ENCODE results near the gene RDH11. TPM values are rescaled to one million over a fixed set of nuclear protein-coding genes. Genes with fewer than 3 reads are reported as not detected.

RDH11 gene
- total and polyA plus RNA-seq, 5 experiments from 2014 or later = 43.5 to 87.6 (median 74.7) TPM

GRCh38 chr14:67641480-67641879, 54.1 kb downstream of the RDH11 start:
- Mint-ChIP-seq H3K27me3 (no peaks in the 10 kb centered on the region), H3K4me1 (peaks cover 0 to 3% (median 0%) of the 10 kb centered on the region in 4 donors), H3K4me3 (no peak overlapping the region), H3K9me3 (no peaks in the 10 kb centered on the region), H3K27ac (no peak overlapping the region), H3K36me3 (peaks cover 0 to 13% (median 0%) of the 10 kb centered on the region in 3 donors)
- POLR2A ChIA-PET = no interaction called here
- no peak for DNase-seq
- no peak for ATAC-seq

GRCh38 chr14:67638642-67639041, 56.9 kb downstream of the RDH11 start:
- H3K27ac Mint-ChIP-seq = peak overlapping the region in 1 of 10 donors; percentile 62
- no peaks in the 10 kb centered on the region for H3K9me3 Mint-ChIP-seq
- H3K4me1 Mint-ChIP-seq = peaks cover 0 to 3% (median 0%) of the 10 kb centered on the region in 4 donors
- no peak overlapping the region for H3K4me3 Mint-ChIP-seq
- no peak for ATAC-seq
- no peaks in the 10 kb centered on the region for H3K36me3 Mint-ChIP-seq
- DNase-seq = no peak
- POLR2A ChIA-PET = no interaction called here
- no peaks in the 10 kb centered on the region for H3K27me3 Mint-ChIP-seq

DNA sequence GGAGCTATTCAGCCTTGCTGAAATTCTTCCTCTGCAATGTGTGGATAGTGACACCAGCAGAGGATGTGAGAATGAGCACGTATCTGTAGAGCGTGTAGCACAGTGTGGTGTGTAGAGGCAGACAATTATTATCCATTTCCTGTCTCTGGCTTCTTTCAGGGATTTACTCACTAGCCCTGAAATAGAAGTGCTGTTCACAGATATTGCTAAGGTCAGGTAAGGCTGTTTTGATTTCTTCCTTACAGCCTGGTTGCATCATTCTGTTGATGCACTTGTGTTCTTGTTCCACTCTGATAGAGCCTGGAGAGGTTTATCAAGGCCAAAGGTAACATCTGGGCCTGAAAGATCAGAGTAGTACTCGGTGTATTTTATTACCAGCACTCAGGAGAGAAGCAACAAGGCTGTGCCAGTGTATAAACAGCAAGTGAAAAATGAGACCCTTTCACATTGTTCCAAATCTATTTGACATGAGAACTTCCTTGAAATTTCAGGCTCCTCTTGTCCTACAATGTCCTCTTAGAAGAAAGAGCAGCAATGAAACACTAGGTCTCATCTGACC, 59.1 kb downstream of the RDH11 start:
- DNase-seq (no peak), ATAC-seq (no peak)
- Mint-ChIP-seq H3K4me1 (no peaks in the 10 kb centered on the region), H3K4me3 (no peak overlapping the region), H3K27ac (no peak overlapping the region), H3K27me3 (no peaks in the 10 kb centered on the region), H3K9me3 (no peaks in the 10 kb centered on the region), H3K36me3 (peaks cover 0 to 6% (median 1%) of the 10 kb centered on the region in 3 donors)
- POLR2A ChIA-PET = no interaction called here

DNA sequence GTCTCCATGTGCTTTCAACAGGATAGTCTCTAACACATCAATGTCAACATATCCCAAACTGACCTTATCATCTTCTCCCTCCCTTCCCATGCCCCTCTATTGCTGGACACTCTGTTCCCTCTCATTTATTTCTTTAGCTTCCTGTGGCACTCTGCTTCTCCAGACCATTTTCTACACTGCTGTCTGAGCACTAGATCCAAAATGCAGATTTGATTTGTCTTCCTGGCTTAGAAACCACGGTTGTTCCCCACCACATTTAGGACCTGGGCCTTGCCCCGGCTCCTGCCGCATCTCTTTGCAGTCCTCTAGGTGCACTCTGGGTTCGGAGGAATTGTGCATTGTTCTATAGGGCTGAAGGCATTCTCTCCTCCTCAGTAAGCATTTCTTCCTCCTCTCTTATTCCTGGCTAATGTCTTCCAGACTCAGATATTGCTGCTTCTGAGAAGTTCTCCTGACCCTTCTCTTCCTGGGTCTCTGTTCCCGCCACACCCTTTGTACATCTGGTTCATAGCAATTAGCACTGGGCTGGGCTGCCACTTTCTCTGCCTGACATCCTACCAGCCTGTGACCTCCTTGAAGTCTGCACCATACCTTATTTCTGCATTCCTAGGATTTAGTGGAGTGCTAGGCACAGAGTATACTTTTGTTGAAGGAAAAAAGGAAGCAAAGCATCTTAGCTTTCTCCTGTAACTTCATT, 62.0 kb downstream of the RDH11 start:
- H3K36me3 Mint-ChIP-seq = peaks cover 0 to 6% (median 1%) of the 10 kb centered on the region in 3 donors
- POLR2A ChIA-PET = no interaction called here
- peaks cover 0 to 2% (median 0%) of the 10 kb centered on the region in 5 donors for H3K27me3 Mint-ChIP-seq
- H3K4me3 Mint-ChIP-seq = no peak overlapping the region
- no peaks in the 10 kb centered on the region for H3K9me3 Mint-ChIP-seq
- no peak overlapping the region for H3K27ac Mint-ChIP-seq
- DNase-seq (no peak), ATAC-seq (no peak)
- no peaks in the 10 kb centered on the region for H3K4me1 Mint-ChIP-seq

- Mint-ChIP-seq H3K27me3 (peaks cover 0 to 2% (median 0%) of the 10 kb centered on the region in 5 donors), H3K4me3 (no peak overlapping the region), H3K36me3 (peaks cover 0 to 6% (median 1%) of the 10 kb centered on the region in 3 donors), H3K9me3 (no peaks in the 10 kb centered on the region), H3K4me1 (no peaks in the 10 kb centered on the region), H3K27ac (no peak overlapping the region)
- POLR2A ChIA-PET = interaction anchor here (0.6 kb wide), 1 partner anchor 9 kb away, joined by 9 read pairs; no protein-coding TSS in a partner anchor
- DNase-seq (no peak), ATAC-seq (no peak)
Measured at GRCh38 chr14:67630938-67631337, 64.6 kb downstream of the RDH11 start.

DNA sequence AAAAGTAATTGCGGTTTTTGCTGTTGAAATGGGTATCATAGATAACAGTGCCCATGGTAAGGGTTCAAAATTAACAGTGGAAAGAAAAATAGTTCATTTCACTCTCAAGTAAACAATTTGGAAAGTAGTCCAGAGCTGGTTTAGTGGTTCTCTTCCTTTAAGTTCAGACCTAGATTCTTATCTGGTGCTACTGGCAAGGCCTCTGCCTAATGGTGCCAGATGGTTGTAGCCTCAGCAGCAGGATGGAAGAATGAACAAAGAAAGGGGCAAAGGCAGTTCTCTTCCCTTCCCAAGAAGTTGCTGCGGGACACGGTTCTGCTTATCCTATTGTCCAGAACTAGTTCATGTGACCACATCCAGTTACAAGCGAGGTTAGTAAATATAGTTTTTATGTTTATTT, 65.4 kb downstream of the RDH11 start:
- Mint-ChIP-seq H3K4me3 (no peak overlapping the region), H3K4me1 (no peaks in the 10 kb centered on the region), H3K36me3 (peaks cover 0 to 6% (median 1%) of the 10 kb centered on the region in 3 donors), H3K27ac (peak overlapping the region in 1 of 10 donors; percentile 1), H3K9me3 (no peaks in the 10 kb centered on the region), H3K27me3 (peaks cover 0 to 2% (median 0%) of the 10 kb centered on the region in 5 donors)
- ATAC-seq (no peak), DNase-seq (no peak)
- POLR2A ChIA-PET = no interaction called here

- no peaks in the 10 kb centered on the region for H3K9me3 Mint-ChIP-seq
- no peak overlapping the region for H3K4me3 Mint-ChIP-seq
- no peak for DNase-seq
- POLR2A ChIA-PET = no interaction called here
- H3K27ac Mint-ChIP-seq = no peak overlapping the region
- H3K4me1 Mint-ChIP-seq = peaks cover 0 to 9% (median 7%) of the 10 kb centered on the region in 4 donors
- H3K27me3 Mint-ChIP-seq = peaks cover 0 to 2% (median 0%) of the 10 kb centered on the region in 5 donors
- peaks cover 0 to 4% (median under 1%) of the 10 kb centered on the region in 3 donors for H3K36me3 Mint-ChIP-seq
- ATAC-seq = no peak
Measured at GRCh38 chr14:67627519-67627918, 68.0 kb downstream of the RDH11 start.

Other genes with a start within 250 kb of the RDH11 start
- gene TMEM229B, start 207.0 kb downstream of the RDH11 start, total RNA-seq = 10 to 100 TPM; 22.5 to 25.6 TPM
- 10 to 100 TPM; 17.2 to 27.5 (median 17.3) TPM for gene TMEM229B, start 207.0 kb downstream of the RDH11 start, polyA plus RNA-seq
- 1 to 10 TPM; 1.0 to 1.4 TPM for gene PLEKHH1, start 162.5 kb downstream of the RDH11 start, total RNA-seq
- under 1 TPM in 2 of 3 donors, not detected in 1; 0.06 to 0.07 TPM for gene PLEKHH1, start 162.5 kb downstream of the RDH11 start, polyA plus RNA-seq
- 10 to 100 TPM; 32.1 to 37.5 TPM for gene PIGH, start 95.5 kb downstream of the RDH11 start, total RNA-seq
- 10 to 100 TPM; 24.6 to 44.5 (median 35.3) TPM for gene PIGH, start 95.5 kb downstream of the RDH11 start, polyA plus RNA-seq
- 1 to 10 TPM in 1 of 2 experiments, under 1 TPM in 1; 0.78 to 1.1 TPM for gene ARG2, start 75.8 kb downstream of the RDH11 start, total RNA-seq
- under 1 TPM in 2 of 3 donors, not detected in 1; 0.32 to 0.88 TPM for gene ARG2, start 75.8 kb downstream of the RDH11 start, polyA plus RNA-seq
- gene VTI1B, start 21.1 kb downstream of the RDH11 start, total RNA-seq = 10 to 100 TPM; 70.6 to 74.2 TPM
- 10 to 100 TPM; 64.4 to 87.9 (median 83.1) TPM for gene VTI1B, start 21.1 kb downstream of the RDH11 start, polyA plus RNA-seq
- not detected for gene RDH12, start 6.1 kb upstream of the RDH11 start, total RNA-seq
- not detected for gene RDH12, start 6.1 kb upstream of the RDH11 start, polyA plus RNA-seq
- 10 to 100 TPM; 38.1 to 40.5 TPM for gene ZFYVE26, start 120.8 kb upstream of the RDH11 start, total RNA-seq
- gene ZFYVE26, start 120.8 kb upstream of the RDH11 start, polyA plus RNA-seq = 1 to 10 TPM; 2.7 to 3.7 (median 3.6) TPM
- 10 to 100 TPM; 27.6 to 30.0 TPM for gene RAD51B, start 124.0 kb upstream of the RDH11 start, total RNA-seq
- gene RAD51B, start 124.0 kb upstream of the RDH11 start, polyA plus RNA-seq = 10 to 100 TPM; 15.1 to 26.4 (median 18.9) TPM

Measured in naive thymus-derived CD8-positive, alpha-beta T cell (primary cell).